Stomach (tissue), 9 donors: ENCODE data around the gene FBXW11. TPM values are rescaled to one million over a fixed set of nuclear protein-coding genes. Genes with fewer than 3 reads are reported as not detected.

Source experiments
- DNase-seq, 2 donors: peaks; one replicate each; pipeline versions ENCODE4 v3.0.0 to v3.0.0-alpha.2; 2013 to 2019
- H3K27ac ChIP-seq, 5 donors: fragments of 200-600 bp in 4 of 5; sonication (generic) in 4 of 5; one replicate each; pipeline ENCODE4 v1.5.1; 2013 to 2019; ENCODE audit warnings: mild to moderate bottlenecking in 1 of 5, moderate library complexity in 1 of 5
- H3K27me3 ChIP-seq, 3 donors: fragments of 200-600 bp; sonication (generic); one replicate each; pipeline ENCODE4 v1.5.1; 2017 to 2019; ENCODE audit warnings: mixed run types in 1 of 3
- H3K36me3 ChIP-seq, 4 donors: fragments of 200-600 bp; sonication (generic); 1 replicate in 3 of 4; 2 replicates in 1 of 4; pipeline ENCODE4 v1.5.1; 2016 to 2019
- H3K4me1 ChIP-seq, 4 donors: fragments of 200-600 bp; sonication (generic); one replicate each; pipeline ENCODE4 v1.5.1; 2016 to 2019
- H3K4me3 ChIP-seq, 4 donors: fragments of 200-600 bp; sonication (generic) in 3 of 4; one replicate each; pipeline ENCODE4 v1.5.1; 2016 to 2019; ENCODE audit warnings: mild to moderate bottlenecking in 1 of 4
- H3K9me3 ChIP-seq, 4 donors: fragments of 200-600 bp; sonication (generic); one replicate each; pipeline ENCODE4 v1.5.1; 2016 to 2019
- CTCF ChIP-seq, 7 experiments: fragments of 450-650 bp in 4 of 7; fragments of 200-600 bp in 3 of 7; sonication (generic) in 3 of 7; IDR thresholded peaks; one replicate each; pipeline ENCODE4 v1.5.1; 2016 to 2019; ENCODE audit warnings: antibody characterized with exemption in 7 of 7, control low read depth in 2 of 7, mild to moderate bottlenecking in 1 of 7
- EP300 ChIP-seq: sonication (generic); formaldehyde crosslinking; IDR thresholded peaks from one replicate; pipeline ENCODE4 v1.6.1; 2017; ENCODE audit warnings: antibody characterized with exemption
- POLR2A ChIP-seq, 4 donors: fragments of 450-650 bp; IDR thresholded peaks; one replicate each; pipeline ENCODE4 v1.6.1; 2016; ENCODE audit warnings: antibody characterized with exemption in 4 of 4, control low read depth in 2 of 4, mild to moderate bottlenecking in 1 of 4, moderate library complexity in 1 of 4
- POLR2AphosphoS5 ChIP-seq, 3 donors: sonication (generic); formaldehyde crosslinking; IDR thresholded peaks; one replicate each; pipeline ENCODE4 v1.6.1; 2016; ENCODE audit warnings: antibody characterized with exemption in 3 of 3
- WGBS, 5 donors: extraction: QIAGEN DNeasy Blood & Tissue Kit in 3 of 5; methylation state at CpG; one replicate each; pipeline versions ENCODE4 v1.1.5 to v1.1.7; 2013 to 2018; 5-methylcytosine and 5-hydroxymethylcytosine counted together
- intact Hi-C: fragments of 100-400 bp; cut with DNase I; formaldehyde crosslinking; loops from one replicate; pipeline ENCODE4 v1.15.1; 2023; ENCODE audit warnings: low total_unique reads
- polyA plus RNA-seq, 3 donors: library from polyadenylated mRNA; stranded (reverse); fragments of 200-250 nt; gene quantifications; one replicate each; pipeline ENCODE4 v1.2.3, GENCODE V29; 2013
- total RNA-seq, 5 donors: library from RNA; depleted of rRNA; stranded (reverse); fragments of >200 nt; gene quantifications; one replicate each; pipeline versions ENCODE4 v1.1.0 to v1.2.3, GENCODE V29; 2014 to 2016
- donor health status: healthy with polysubstance abuse.
- donor health status: Bipolar disorder and iron deficiency.
- donor health status: healthy.

FBXW11 gene
- total and polyA plus RNA-seq, 8 donors, result 4.3 to 117 (median 25.5) TPM

GRCh38 chr5:171823269-171823668, 183.2 kb downstream of the FBXW11 start:
- intact Hi-C loops, result no loop called here
- no peaks in the 10 kb centered on the region for H3K9me3 ChIP-seq
- H3K27me3 ChIP-seq, result no peaks in the 10 kb centered on the region
- H3K4me3 ChIP-seq, result no peak overlapping the region
- TF ChIP-seq POLR2AphosphoS5 (IDR thresholded peaks at IDR 0.05) (no peak), EP300 (no peak), POLR2A (IDR thresholded peaks at IDR 0.05) (no peak), CTCF (IDR thresholded peaks at IDR 0.05) (no peak)
- H3K27ac ChIP-seq, result peak overlapping the region in 1 of 5 donors; percentile 32
- H3K4me1 ChIP-seq, result peaks cover 0 to 10% (median 2%) of the 10 kb centered on the region in 4 donors
- H3K36me3 ChIP-seq, result no peaks in the 10 kb centered on the region
- 29 to 50% (median 43%) methylated on average over 5 of the region's 5 CpGs for WGBS, 5 donors
- peak; percentile 62 to 80 for DNase-seq

GRCh38 chr5:171821286-171821685, 185.2 kb downstream of the FBXW11 start:
- TF ChIP-seq POLR2AphosphoS5 (IDR thresholded peaks at IDR 0.05), result no peak
- Histone ChIP-seq H3K36me3 (no peaks in the 10 kb centered on the region), H3K9me3 (no peaks in the 10 kb centered on the region), H3K4me1 (peaks cover 0 to 10% (median 2%) of the 10 kb centered on the region in 4 donors), H3K27me3 (no peaks in the 10 kb centered on the region), H3K27ac (no peak overlapping the region), H3K4me3 (no peak overlapping the region)
- no peak for DNase-seq
- WGBS, 5 donors, result 83 to 95% (median 90%) methylated on average over 4 of the region's 4 CpGs
- intact Hi-C loops, result no loop called here

- no peak overlapping the region for H3K27ac ChIP-seq
Observed at GRCh38 chr5:171820561-171820960, 185.9 kb downstream of the FBXW11 start.

GRCh38 chr5:171816666-171817065, 189.8 kb downstream of the FBXW11 start:
- 39 to 64% (median 52%) methylated on average over 1 of the region's 1 CpG for WGBS, 5 donors
- no peaks in the 10 kb centered on the region for H3K36me3 ChIP-seq

More at GRCh38 chr5:171820561-171820960, 185.9 kb downstream of the FBXW11 start:
- peaks cover 0 to 10% (median 2%) of the 10 kb centered on the region in 4 donors for H3K4me1 ChIP-seq
- no peaks in the 10 kb centered on the region for H3K36me3 ChIP-seq
- DNase-seq, result no peak
- WGBS, 5 donors, result 90 to 96% (median 92%) methylated on average over 11 of the region's 11 CpGs
- H3K9me3 ChIP-seq, result no peaks in the 10 kb centered on the region
- no peak overlapping the region for H3K4me3 ChIP-seq
- intact Hi-C loops, result no loop called here
- no peak for TF ChIP-seq POLR2A (IDR thresholded peaks at IDR 0.05)
- no peak for TF ChIP-seq EP300
- no peak for TF ChIP-seq POLR2AphosphoS5 (IDR thresholded peaks at IDR 0.05)
- no peak for TF ChIP-seq CTCF (IDR thresholded peaks at IDR 0.05)
- H3K27me3 ChIP-seq, result no peaks in the 10 kb centered on the region

More at GRCh38 chr5:171816666-171817065, 189.8 kb downstream of the FBXW11 start:
- Histone ChIP-seq H3K27ac (no peak overlapping the region), H3K27me3 (no peaks in the 10 kb centered on the region), H3K9me3 (peaks cover 0 to 9% (median 3%) of the 10 kb centered on the region in 4 donors), H3K4me3 (no peak overlapping the region), H3K4me1 (no peaks in the 10 kb centered on the region)
- intact Hi-C loops, result no loop called here
- DNase-seq, result no peak
- TF ChIP-seq EP300 (no peak), CTCF (IDR thresholded peaks at IDR 0.05) (no peak)
